Measurements from ENCODE around the gene L3MBTL4.

GRCh38 chr18:5992381-5992780 lies 422.3 kb downstream of the L3MBTL4 start:
- no peak for TF ChIP-seq CTCF (IDR thresholded peaks at IDR 0.05)
- no peak for TF ChIP-seq POLR2A (IDR thresholded peaks at IDR 0.05)
